Activated naive CD4-positive, alpha-beta T cell treated with anti-CD3 and anti-CD28 coated beads, Interleukin-2, amount 10 ng/mL, durations not matched to agents 7 days and 5 days (primary cell): ENCODE results near the gene HLA-DRA.
"Not testable (repeated sequence)": the region's sequence is repeated elsewhere in the genome, so short reads cannot be mapped to it uniquely, and the experiment has no call there.

Experiments used
- CTCF ChIA-PET: fragments of 350-600 bp; sonication (Branson Sonifier 250); formaldehyde crosslinking; loops from one replicate; lab custom pipeline; 2021; ENCODE audit warnings: antibody characterized with exemption; lab: Charles Lee
- DNase-seq: peaks from one replicate; pipeline ENCODE4 v3.0.0-alpha.2; 2020
- H3K27ac Mint-ChIP-seq: one replicate; pipeline ENCODE4 v1.8.0; 2021; ENCODE audit warnings: mild to moderate bottlenecking, moderate library complexity, mixed read lengths
- H3K27me3 Mint-ChIP-seq: one replicate; pipeline ENCODE4 v1.8.0; 2021; ENCODE audit warnings: mild to moderate bottlenecking, mixed read lengths
- H3K36me3 Mint-ChIP-seq: one replicate; pipeline ENCODE4 v1.8.0; 2021; ENCODE audit warnings: mixed read lengths
- H3K4me1 Mint-ChIP-seq: one replicate; pipeline ENCODE4 v1.8.0; 2021; ENCODE audit warnings: mixed read lengths
- H3K4me3 Mint-ChIP-seq: one replicate; pipeline ENCODE4 v1.8.0; 2021; ENCODE audit warnings: mild to moderate bottlenecking, moderate library complexity, mixed read lengths
- H3K9me3 Mint-ChIP-seq: one replicate; pipeline ENCODE4 v1.8.0; 2021; ENCODE audit warnings: mixed read lengths

The HLA-DRA gene

GRCh38 chr6:32413427-32414047, 26.1 kb upstream of the HLA-DRA start:
- no peak overlapping the region for H3K27ac Mint-ChIP-seq
- peak; percentile 90 for DNase-seq
- no peaks in the 10 kb centered on the region for H3K9me3 Mint-ChIP-seq
- peaks cover 6% of the 10 kb centered on the region for H3K4me1 Mint-ChIP-seq
- CTCF ChIA-PET: interaction anchor here (0.6 to 5.0 kb wide), 18 partner anchors 10 to 454 kb away, joined by 3 to 40 read pairs (median 6); partner anchors contain the start of gene HLA-DRA
- no peak overlapping the region for H3K4me3 Mint-ChIP-seq
- peaks cover 61% of the 10 kb centered on the region for H3K27me3 Mint-ChIP-seq
- H3K36me3 Mint-ChIP-seq: no peaks in the 10 kb centered on the region

- CTCF ChIA-PET: interaction anchor here (0.6 to 5.0 kb wide), 10 partner anchors 11 to 453 kb away, joined by 3 to 40 read pairs (median 4); no protein-coding TSS in a partner anchor
- no peaks in the 10 kb centered on the region for H3K36me3 Mint-ChIP-seq
- H3K27me3 Mint-ChIP-seq: peaks cover 66% of the 10 kb centered on the region
- no peaks in the 10 kb centered on the region for H3K9me3 Mint-ChIP-seq
- no peak overlapping the region for H3K4me3 Mint-ChIP-seq
- peaks cover 6% of the 10 kb centered on the region for H3K4me1 Mint-ChIP-seq
- peak; percentile 84 for DNase-seq
- H3K27ac Mint-ChIP-seq: no peak overlapping the region
Observed at GRCh38 chr6:32415521-32416019, 24.1 kb upstream of the HLA-DRA start.

- Mint-ChIP-seq H3K9me3 (no peaks in the 10 kb centered on the region), H3K27me3 (peaks cover 70% of the 10 kb centered on the region), H3K4me1 (peaks cover 6% of the 10 kb centered on the region), H3K36me3 (no peaks in the 10 kb centered on the region), H3K27ac (no peak overlapping the region), H3K4me3 (no peak overlapping the region)
- no peak for DNase-seq
- CTCF ChIA-PET: interaction anchor here (1.0 to 3.3 kb wide), 5 partner anchors 9 to 370 kb away, joined by 3 to 40 read pairs (median 5); no protein-coding TSS in a partner anchor
Observed at GRCh38 chr6:32416036-32416435, 23.7 kb upstream of the HLA-DRA start.

GRCh38 chr6:32424589-32425300, 14.9 kb upstream of the HLA-DRA start:
- no peaks in the 10 kb centered on the region for H3K36me3 Mint-ChIP-seq
- no peak for DNase-seq

GRCh38 chr6:32426338-32426737, 13.3 kb upstream of the HLA-DRA start:
- peaks cover 20% of the 10 kb centered on the region for H3K27me3 Mint-ChIP-seq
- no peak overlapping the region for H3K27ac Mint-ChIP-seq
- CTCF ChIA-PET: interaction anchor here (1.0 to 1.2 kb wide), 2 partner anchors 9 to 10 kb away, joined by 3 read pairs; no protein-coding TSS in a partner anchor
- no peaks in the 10 kb centered on the region for H3K36me3 Mint-ChIP-seq
- no peak overlapping the region for H3K4me3 Mint-ChIP-seq
- no peaks in the 10 kb centered on the region for H3K4me1 Mint-ChIP-seq
- no peak for DNase-seq
- no peaks in the 10 kb centered on the region for H3K9me3 Mint-ChIP-seq

More at GRCh38 chr6:32424589-32425300, 14.9 kb upstream of the HLA-DRA start:
- Mint-ChIP-seq H3K27ac (no peak overlapping the region), H3K4me1 (no peaks in the 10 kb centered on the region), H3K27me3 (peaks cover 21% of the 10 kb centered on the region), H3K9me3 (no peaks in the 10 kb centered on the region), H3K4me3 (no peak overlapping the region)
- CTCF ChIA-PET: interaction anchor here (1.4 to 2.5 kb wide), 3 partner anchors 8 to 362 kb away, joined by 3 to 9 read pairs (median 5); no protein-coding TSS in a partner anchor

GRCh38 chr6:32427218-32427617, 12.5 kb upstream of the HLA-DRA start:
- CTCF ChIA-PET: interaction anchor here (1.0 kb wide), 1 partner anchor 10 kb away, joined by 3 read pairs; no protein-coding TSS in a partner anchor
- H3K36me3 Mint-ChIP-seq: no peaks in the 10 kb centered on the region
- H3K4me3 Mint-ChIP-seq: no peak overlapping the region
- no peak for DNase-seq
- no peaks in the 10 kb centered on the region for H3K9me3 Mint-ChIP-seq
- H3K4me1 Mint-ChIP-seq: no peaks in the 10 kb centered on the region
- H3K27ac Mint-ChIP-seq: no peak overlapping the region
- H3K27me3 Mint-ChIP-seq: peaks cover 16% of the 10 kb centered on the region

- CTCF ChIA-PET: no interaction called here
- Mint-ChIP-seq H3K27me3 (peaks cover 16% of the 10 kb centered on the region), H3K36me3 (no peaks in the 10 kb centered on the region), H3K27ac (no peak overlapping the region), H3K4me1 (no peaks in the 10 kb centered on the region), H3K9me3 (no peaks in the 10 kb centered on the region), H3K4me3 (no peak overlapping the region)
- no peak for DNase-seq
Observed at GRCh38 chr6:32427934-32428474, 11.7 kb upstream of the HLA-DRA start.

GRCh38 chr6:32430179-32430578, 9.5 kb upstream of the HLA-DRA start:
- H3K27ac Mint-ChIP-seq: no peak overlapping the region
- CTCF ChIA-PET: interaction anchor here (1.0 to 3.6 kb wide), 2 partner anchors 17 to 364 kb away, joined by 3 to 14 read pairs; no protein-coding TSS in a partner anchor
- H3K36me3 Mint-ChIP-seq: no peaks in the 10 kb centered on the region
- no peaks in the 10 kb centered on the region for H3K4me1 Mint-ChIP-seq
- no peak overlapping the region for H3K4me3 Mint-ChIP-seq
- no peaks in the 10 kb centered on the region for H3K9me3 Mint-ChIP-seq
- DNase-seq: no peak
- H3K27me3 Mint-ChIP-seq: peaks cover 20% of the 10 kb centered on the region

GRCh38 chr6:32431142-32431541, 8.5 kb upstream of the HLA-DRA start:
- H3K4me3 Mint-ChIP-seq: no peak overlapping the region
- no peaks in the 10 kb centered on the region for H3K36me3 Mint-ChIP-seq
- no peaks in the 10 kb centered on the region for H3K4me1 Mint-ChIP-seq
- H3K27me3 Mint-ChIP-seq: peaks cover 20% of the 10 kb centered on the region
- no peak overlapping the region for H3K27ac Mint-ChIP-seq
- H3K9me3 Mint-ChIP-seq: no peaks in the 10 kb centered on the region
- CTCF ChIA-PET: interaction anchor here (0.6 to 4.4 kb wide), 6 partner anchors 16 to 355 kb away, joined by 3 to 37 read pairs (median 9); no protein-coding TSS in a partner anchor
- no peak for DNase-seq

GRCh38 chr6:32432050-32432450, 7.6 kb upstream of the HLA-DRA start:
- no peaks in the 10 kb centered on the region for H3K9me3 Mint-ChIP-seq
- H3K4me3 Mint-ChIP-seq: no peak overlapping the region
- DNase-seq: no peak
- no peaks in the 10 kb centered on the region for H3K4me1 Mint-ChIP-seq
- H3K36me3 Mint-ChIP-seq: no peaks in the 10 kb centered on the region
- no peak overlapping the region for H3K27ac Mint-ChIP-seq
- peaks cover 20% of the 10 kb centered on the region for H3K27me3 Mint-ChIP-seq
- CTCF ChIA-PET: interaction anchor here (0.9 to 4.4 kb wide), 8 partner anchors 15 to 368 kb away, joined by 3 to 37 read pairs (median 8); no protein-coding TSS in a partner anchor

GRCh38 chr6:32433950-32434349, 5.7 kb upstream of the HLA-DRA start:
- not testable (repeated sequence) for H3K4me1 Mint-ChIP-seq, DNase-seq, H3K27ac Mint-ChIP-seq, H3K4me3 Mint-ChIP-seq, H3K36me3 Mint-ChIP-seq, H3K9me3 Mint-ChIP-seq
- CTCF ChIA-PET: interaction anchor here (1.3 to 4.4 kb wide), 2 partner anchors 267 to 354 kb away, joined by 3 to 37 read pairs; no protein-coding TSS in a partner anchor
- H3K27me3 Mint-ChIP-seq: peaks cover 16% of the 10 kb centered on the region

- Mint-ChIP-seq H3K9me3 (no peaks in the 10 kb centered on the region), H3K4me3 (no peak overlapping the region), H3K27ac (no peak overlapping the region), H3K4me1 (peaks cover 17% of the 10 kb centered on the region), H3K27me3 (peaks cover 9% of the 10 kb centered on the region), H3K36me3 (no peaks in the 10 kb centered on the region)
- DNase-seq: no peak
- CTCF ChIA-PET: no interaction called here
Observed at GRCh38 chr6:32436186-32436585, 3.5 kb upstream of the HLA-DRA start.

GRCh38 chr6:32436995-32437836, 2.5 kb upstream of the HLA-DRA start:
- H3K4me3 Mint-ChIP-seq: no peak overlapping the region
- H3K27ac Mint-ChIP-seq: no peak overlapping the region
- peaks cover 21% of the 10 kb centered on the region for H3K4me1 Mint-ChIP-seq
- peaks cover 15% of the 10 kb centered on the region for H3K27me3 Mint-ChIP-seq
- no peak for DNase-seq
- H3K9me3 Mint-ChIP-seq: no peaks in the 10 kb centered on the region
- CTCF ChIA-PET: no interaction called here
- H3K36me3 Mint-ChIP-seq: no peaks in the 10 kb centered on the region
